A549 (cell line): Measurements from ENCODE around the gene RAB30. TPM values are rescaled to one million over a fixed set of nuclear protein-coding genes. Genes with fewer than 3 reads are reported as not detected.

ENCODE experiments used
- ATAC-seq, 2 experiments: fragments of 200-7000 bp in 1 of 2; fragments of >200 bp in 1 of 2; cut with Nextera tagmentation in 1 of 2; cut with Tn5 transposase in 1 of 2; 3 replicates each; pipeline versions ENCODE4 v1.8.0 to v1.9.1; 2018 to 2020; ENCODE audit warnings: mild to moderate bottlenecking in 1 of 2, moderate library complexity in 1 of 2
- CTCF ChIA-PET: fragments of 300-600 bp; sonication (Branson Sonifier 250); formaldehyde crosslinking; extraction: SDS; loops from one replicate; lab custom pipeline; 2021; ENCODE audit warnings: antibody characterized with exemption, inconsistent platforms; lab: Yijun Ruan, JAX
- POLR2A ChIA-PET: fragments of 350-600 bp; formaldehyde crosslinking; extraction: SDS; loops from one replicate; lab custom pipeline; 2021; ENCODE audit warnings: antibody characterized with exemption, inconsistent platforms; lab: Yijun Ruan, JAX
- DNase-seq, 2 experiments: peaks; one replicate each; pipeline versions ENCODE4 v3.0.0 to v3.0.0-alpha.2; 2011 to 2016; ENCODE audit warnings: low read depth in 1 of 2, low spot score in 1 of 2
- FAIRE-seq: peaks from 2 replicates; lab custom pipeline; 2011; peaks lifted over from hg19 to GRCh38; lab: Jason Lieb, UNC
- H3K27ac ChIP-seq, 2 experiments: fragments of >200 bp; sonication (Bioruptor Twin); formaldehyde crosslinking; 3 replicates each; pipeline ENCODE4 v1.5.1; 2016 to 2017
- H3K4me1 ChIP-seq: fragments of >200 bp; sonication (Bioruptor Twin); formaldehyde crosslinking; 3 replicates; pipeline ENCODE4 v1.6.1; 2016
- H3K4me2 ChIP-seq: fragments of >200 bp; sonication (Bioruptor Twin); formaldehyde crosslinking; 3 replicates; pipeline ENCODE4 v1.6.1; 2016
- H3K4me3 ChIP-seq: fragments of >200 bp; sonication (Bioruptor Twin); formaldehyde crosslinking; 3 replicates; pipeline ENCODE4 v1.5.1; 2016
- H3K9me3 ChIP-seq: fragments of >200 bp; sonication (Bioruptor Twin); formaldehyde crosslinking; 3 replicates; pipeline ENCODE4 v1.6.1; 2016
- ATOH8 ChIP-seq: fragments of 250-450 bp; sonication (Bioruptor Pico); IDR thresholded peaks from 2 replicates; pipeline ENCODE4 v1.5.0; 2020; ENCODE audit warnings: low read depth, mild to moderate bottlenecking, moderate library complexity
- BCL3 ChIP-seq: fragments of >200 bp; sonication (Bioruptor Twin); formaldehyde crosslinking; IDR thresholded peaks from 3 replicates; pipeline ENCODE4 v1.6.1; 2016
- CBX8 ChIP-seq: fragments of 200-600 bp; sonication (generic); IDR thresholded peaks from 2 replicates; pipeline ENCODE4 v1.6.1; 2016
- CHD2 ChIP-seq: fragments of 150-350 bp; IDR thresholded peaks from 2 replicates; pipeline ENCODE4 v1.6.1; 2014; ENCODE audit warnings: low read length; ENCODE audit not compliant: partially characterized antibody
- CTCF ChIP-seq: fragments of >200 bp; sonication (Bioruptor Twin); formaldehyde crosslinking; IDR thresholded peaks from 3 replicates; pipeline ENCODE4 v1.5.1; 2016
- ESRRA ChIP-seq: fragments of 150-350 bp; IDR thresholded peaks from 2 replicates; pipeline ENCODE4 v1.6.1; 2014; ENCODE audit warnings: mild to moderate bottlenecking, low read length, borderline replicate concordance
- FOSB ChIP-seq: fragments of 250-450 bp; sonication (Bioruptor Pico); IDR thresholded peaks from 2 replicates; pipeline ENCODE4 v1.5.0; 2020; ENCODE audit warnings: mild to moderate bottlenecking, moderate library complexity
- HDAC2 ChIP-seq: fragments of 200-600 bp; sonication (generic); IDR thresholded peaks from 2 replicates; pipeline ENCODE4 v1.6.1; 2016
- HOXA7 ChIP-seq: fragments of 250-450 bp; sonication (Bioruptor Pico); IDR thresholded peaks from 2 replicates; pipeline ENCODE4 v1.5.0; 2020; ENCODE audit warnings: mild to moderate bottlenecking, moderate library complexity
- HOXB13 ChIP-seq: fragments of 250-450 bp; sonication (Bioruptor Pico); IDR thresholded peaks from 2 replicates; pipeline ENCODE4 v1.5.0; 2020; ENCODE audit warnings: low read depth, mild to moderate bottlenecking, moderate library complexity
- JUN ChIP-seq, 2 experiments: fragments of >200 bp; sonication (Bioruptor Twin); formaldehyde crosslinking; IDR thresholded peaks; 2 replicates in 1 of 2; 3 replicates in 1 of 2; pipeline ENCODE4 v1.6.1; 2016 to 2017
- MAFK ChIP-seq: fragments of 450-650 bp; IDR thresholded peaks from 2 replicates; pipeline ENCODE4 v1.6.1; 2014; ENCODE audit not compliant: partially characterized antibody
- NPAS2 ChIP-seq: fragments of 250-450 bp; sonication (Bioruptor Pico); IDR thresholded peaks from 2 replicates; pipeline ENCODE4 v1.8.0; 2022; ENCODE audit warnings: mild to moderate bottlenecking, moderate library complexity, borderline replicate concordance
- PHF8 ChIP-seq: fragments of 200-600 bp; sonication (generic); IDR thresholded peaks from 2 replicates; pipeline ENCODE4 v1.6.1; 2016; ENCODE audit warnings: low read depth, mild to moderate bottlenecking, antibody characterized with exemption, moderate library complexity, borderline replicate concordance
- POLR2AphosphoS2 ChIP-seq: conservative IDR thresholded peaks from 2 replicates; pipeline ENCODE4 v1.6.1; 2012; ENCODE audit warnings: low read length, improper control_type of control experiment, inconsistent platforms
- RAD21 ChIP-seq, 2 experiments: fragments of >200 bp in 1 of 2; sonication (Bioruptor Twin) in 1 of 2; formaldehyde crosslinking in 1 of 2; IDR thresholded peaks in 1 of 2; conservative IDR thresholded peaks in 1 of 2; 2 replicates in 1 of 2; 3 replicates in 1 of 2; pipeline ENCODE4 v1.6.1; 2012 to 2018; ENCODE audit warnings: inconsistent platforms in 1 of 2
- RCOR1 ChIP-seq: fragments of 150-350 bp; IDR thresholded peaks from 2 replicates; pipeline ENCODE4 v1.6.1; 2014; ENCODE audit warnings: antibody characterized with exemption, low read length, low read depth
- RFX5 ChIP-seq: fragments of 450-650 bp; IDR thresholded peaks from 2 replicates; pipeline ENCODE4 v1.7.1; 2014; ENCODE audit warnings: antibody characterized with exemption, mild to moderate bottlenecking, moderate library complexity
- USF2 ChIP-seq: fragments of 450-650 bp; IDR thresholded peaks from 2 replicates; pipeline ENCODE4 v1.6.1; 2014; ENCODE audit warnings: antibody characterized with exemption
- ZNF302 ChIP-seq: fragments of 250-450 bp; sonication (Bioruptor Pico); IDR thresholded peaks from 2 replicates; pipeline ENCODE4 v1.9.0; 2021; ENCODE audit warnings: inconsistent platforms, mild to moderate bottlenecking, moderate library complexity
- WGBS: methylation state at CpG from one replicate; pipeline ENCODE4 v1.1.6; 2017; ENCODE audit errors: missing lambda C conversion rate; 5-methylcytosine and 5-hydroxymethylcytosine counted together
- polyA plus RNA-seq, 4 experiments: library from polyadenylated mRNA; depleted of rRNA in 3 of 4; stranded (reverse); fragments of >200 nt; fragmentation: RNase III in 1 of 4; extraction: RNeasy Plus Mini Kit Qiagen cat#74134 plus additional on column Dnase treatment in 1 of 4; gene quantifications; 2 replicates in 3 of 4; 3 replicates in 1 of 4; pipeline ENCODE4 v1.2.3, GENCODE V29; 2011 to 2017

RAB30 gene
- polyA plus RNA-seq, 2 of the 4 experiments (the other 2 are of a cell fraction): 4.2 to 6.2 TPM

- TF ChIP-seq ESRRA: no peak
- no peak for TF ChIP-seq MAFK
- TF ChIP-seq RAD21 (conservative IDR thresholded peaks at IDR 0.05 in 1 of 2, IDR thresholded peaks at IDR 0.05 in 1 of 2): no peak
- no peak for TF ChIP-seq ATOH8 (CRISPR knock-in tag)
- TF ChIP-seq CTCF: no peak
- TF ChIP-seq USF2: no peak
- no peak for TF ChIP-seq NPAS2 (CRISPR knock-in tag)
- no peak for TF ChIP-seq HDAC2
- TF ChIP-seq CBX8: no peak
- no peak for TF ChIP-seq RCOR1
- TF ChIP-seq, all 56 proteins: peak for 0
- no peak for FAIRE-seq
- peaks cover 16% of the 10 kb centered on the region for H3K4me1 ChIP-seq
- POLR2A ChIA-PET: no interaction called here
- no peak for DNase-seq
- no peak overlapping the region for H3K4me3 ChIP-seq
- ATAC-seq: no peak
- WGBS: 89% methylated on average over 2 of the region's 2 CpGs
- no peaks in the 10 kb centered on the region for H3K9me3 ChIP-seq
- CTCF ChIA-PET: interaction anchor here (0.6 kb wide), 1 partner anchor 110 kb away, joined by 3 read pairs; no protein-coding TSS in a partner anchor
- H3K27ac ChIP-seq: no peak overlapping the region
- H3K4me2 ChIP-seq: no peak overlapping the region
Measured at GRCh38 chr11:82974851-82975250, 96.8 kb downstream of the RAB30 start.

- FAIRE-seq (no peak), DNase-seq (no peak), ATAC-seq (no peak)
- no peak for TF ChIP-seq HDAC2
- no peak for TF ChIP-seq POLR2AphosphoS2
- no peak for TF ChIP-seq CHD2
- TF ChIP-seq BCL3: no peak
- no peak for TF ChIP-seq FOSB (CRISPR knock-in tag)
- no peak for TF ChIP-seq ZNF302
- no peak for TF ChIP-seq RFX5
- TF ChIP-seq ATOH8 (CRISPR knock-in tag): no peak
- no peak for TF ChIP-seq PHF8
- TF ChIP-seq CTCF: no peak
- TF ChIP-seq ESRRA: no peak
- no peak for TF ChIP-seq HOXB13 (CRISPR knock-in tag)
- TF ChIP-seq HOXA7 (CRISPR knock-in tag): no peak
- TF ChIP-seq JUN (IDR thresholded peaks at IDR 0.05): no peak
- POLR2A ChIA-PET: no interaction called here
- no peak overlapping the region for H3K4me3 ChIP-seq
- H3K4me1 ChIP-seq: peaks cover 11% of the 10 kb centered on the region
- 72% methylated on average over 2 of the region's 2 CpGs for WGBS
- no peak overlapping the region for H3K4me2 ChIP-seq
- H3K27ac ChIP-seq: no peak overlapping the region
- no peaks in the 10 kb centered on the region for H3K9me3 ChIP-seq
- CTCF ChIA-PET: no interaction called here
Measured at GRCh38 chr11:82974135-82974534, 97.6 kb downstream of the RAB30 start.
